DMS53 treated with DMSO at 0.1 percent for 48 hours (cell line): ENCODE results near the gene GGA1.
"Not testable (repeated sequence)": the region's sequence is repeated elsewhere in the genome, so short reads cannot be mapped to it uniquely, and the experiment has no call there.

Experiments used
- DNase-seq: peaks from one replicate; lab custom pipeline; 2025; ENCODE audit not compliant: unreplicated experiment; lab: John Stamatoyannopoulos, UW

Gene GGA1

GRCh38 chr22:37643225-37643847, 34.7 kb downstream of the GGA1 start:
- DNase-seq, result peak; percentile 14

GRCh38 chr22:37647317-37647716, 38.7 kb downstream of the GGA1 start:
- no peak for DNase-seq

- no peak for DNase-seq
These were observed 39.3 kb downstream of the GGA1 start for GRCh38 chr22:37647928-37648327.

GRCh38 chr22:37650463-37651136, 42.0 kb downstream of the GGA1 start:
- DNase-seq, result no peak

- no peak for DNase-seq
These were observed 46.1 kb downstream of the GGA1 start for GRCh38 chr22:37654563-37655251.

- DNase-seq, result no peak
These were observed 46.6 kb downstream of the GGA1 start for GRCh38 chr22:37655252-37655563.

- not testable (repeated sequence) for DNase-seq
These were observed 47.9 kb downstream of the GGA1 start for GRCh38 chr22:37656583-37656982.

- DNase-seq, result no peak
These were observed 49.0 kb downstream of the GGA1 start for GRCh38 chr22:37657590-37658132.

GRCh38 chr22:37658133-37659065, 49.8 kb downstream of the GGA1 start, which contains the start of gene PDXP:
Gene PDXP, plus strand, starts transcription at chr22:37658723. Its CDS starts 60 bp downstream, at chr22:37658783.
- peak; percentile 77 for DNase-seq

- no peak for DNase-seq
These were observed 50.6 kb downstream of the GGA1 start for GRCh38 chr22:37659066-37659896.

GRCh38 chr22:37659897-37660708, 51.5 kb downstream of the GGA1 start:
- DNase-seq, result no peak

GRCh38 chr22:37660709-37661045, 52.0 kb downstream of the GGA1 start:
- DNase-seq, result no peak

- no peak for DNase-seq
These were observed 52.7 kb downstream of the GGA1 start for GRCh38 chr22:37661160-37661924.

GRCh38 chr22:37662039-37662438, 53.4 kb downstream of the GGA1 start:
- DNase-seq, result no peak

- no peak for DNase-seq
These were observed 55.0 kb downstream of the GGA1 start for GRCh38 chr22:37663521-37664140.

GRCh38 chr22:37664249-37665101, 55.8 kb downstream of the GGA1 start:
- no peak for DNase-seq

GRCh38 chr22:37665487-37665886, 56.9 kb downstream of the GGA1 start:
- no peak for DNase-seq
